ENCODE results near the gene TAF11.
"Not testable (repeated sequence)": the region's sequence is repeated elsewhere in the genome, so short reads cannot be mapped to it uniquely, and the experiment has no call there.

Gene TAF11

DNA sequence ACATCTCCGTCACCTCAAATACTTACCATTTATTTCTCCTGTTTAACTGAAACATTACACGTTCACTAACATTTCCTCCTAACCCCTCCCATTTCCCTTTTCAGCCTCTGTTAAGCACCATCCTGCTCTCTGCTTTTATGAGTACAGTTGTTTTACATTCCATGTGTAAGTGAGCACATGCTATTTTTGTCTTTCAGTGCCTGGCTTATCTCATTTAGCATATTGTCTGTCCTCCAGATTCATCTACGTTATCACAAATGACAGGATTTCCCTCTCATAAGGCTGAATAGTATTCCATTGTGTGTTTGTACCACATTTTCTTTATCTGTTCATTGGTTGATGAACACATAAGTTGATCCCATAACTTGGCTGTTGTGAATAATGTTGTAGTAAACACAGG, 22.7 kb downstream of the TAF11 start:
- DNase-seq (ENCODE audit: low read depth in 2 of 2) = no peak

DNA sequence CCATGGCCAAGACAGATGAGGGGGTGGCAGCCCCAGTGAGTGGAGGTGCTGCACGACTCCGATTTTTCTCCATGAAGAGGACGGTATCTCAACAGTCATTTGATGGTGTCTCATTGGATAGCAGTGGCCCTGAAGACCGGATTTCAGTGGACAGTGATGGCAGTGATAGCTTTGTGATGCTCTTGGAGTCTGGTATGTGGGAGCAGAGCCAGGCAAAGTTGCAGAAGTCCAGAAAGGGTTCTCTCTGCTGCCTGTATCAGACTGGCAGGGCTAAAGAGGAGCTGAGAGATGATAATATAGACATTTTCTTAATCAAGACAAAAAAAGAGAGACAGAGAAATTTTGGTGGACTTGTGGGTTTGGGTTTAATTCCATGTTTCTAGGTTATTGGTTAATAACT, 23.8 kb downstream of the TAF11 start:
- no peak for DNase-seq (ENCODE audit: low read depth in 2 of 2)

DNA sequence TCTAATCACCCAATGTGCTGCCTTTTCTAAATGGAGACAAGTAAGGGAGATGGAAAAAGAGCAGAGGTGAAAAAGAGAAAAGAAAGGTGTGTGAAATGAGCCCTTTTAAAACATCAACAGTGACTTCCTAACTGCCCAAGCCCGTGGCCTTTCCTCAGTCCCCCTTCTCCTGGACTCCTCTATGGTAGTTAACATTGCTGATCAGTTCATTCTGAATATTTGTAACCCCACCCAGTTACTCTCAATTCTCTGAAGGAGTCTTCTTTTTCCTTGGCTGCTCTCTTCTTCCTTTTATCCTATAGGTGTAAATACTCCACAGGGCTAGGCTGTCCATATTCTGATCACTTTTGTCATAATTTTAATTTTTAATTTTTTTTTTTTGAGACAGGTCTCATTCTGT, 27.1 kb downstream of the TAF11 start:
- DNase-seq (ENCODE audit: low read depth in 2 of 2) = no peak

DNA sequence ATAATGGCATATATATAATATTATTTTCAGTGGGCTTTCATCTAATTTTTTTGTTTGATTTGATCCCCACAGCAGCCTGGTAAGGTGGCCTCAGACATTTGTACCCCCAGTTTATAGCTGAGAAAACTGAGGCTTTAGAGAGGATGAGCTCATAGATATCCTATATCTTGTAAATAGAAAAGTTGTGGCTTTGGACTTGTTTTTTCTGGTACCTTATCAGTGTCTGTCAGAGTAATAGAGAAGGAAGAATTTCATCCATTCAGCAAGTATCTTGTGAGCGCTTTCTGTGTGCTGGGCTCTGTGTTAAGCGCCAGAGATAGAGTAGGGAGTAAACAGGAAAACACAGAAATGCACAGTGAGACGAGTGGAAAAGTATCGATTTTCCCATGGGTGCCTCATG, 27.9 kb downstream of the TAF11 start:
- no peak for DNase-seq (ENCODE audit: low read depth in 2 of 2)

DNA sequence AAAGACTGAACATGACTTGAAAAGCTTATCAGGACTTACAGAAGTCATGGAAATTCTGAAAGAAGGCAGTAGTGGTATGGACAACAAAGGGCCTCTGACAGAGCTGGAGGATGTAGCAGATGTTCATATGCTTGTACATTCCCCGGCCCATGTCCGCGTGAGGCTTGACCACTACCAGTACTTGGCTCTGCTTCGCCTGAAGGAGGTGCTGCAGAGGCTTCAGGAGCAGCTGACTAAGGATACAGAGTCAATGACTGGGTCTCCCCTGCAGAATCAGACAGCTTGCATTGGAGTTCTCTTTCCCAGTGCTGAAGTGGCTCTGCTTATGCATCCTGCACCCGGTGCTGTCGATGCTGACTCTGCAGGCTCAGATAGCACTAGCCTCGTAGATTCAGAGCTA, 29.2 kb downstream of the TAF11 start:
- no peak for DNase-seq (ENCODE audit: low read depth in 2 of 2)

DNA sequence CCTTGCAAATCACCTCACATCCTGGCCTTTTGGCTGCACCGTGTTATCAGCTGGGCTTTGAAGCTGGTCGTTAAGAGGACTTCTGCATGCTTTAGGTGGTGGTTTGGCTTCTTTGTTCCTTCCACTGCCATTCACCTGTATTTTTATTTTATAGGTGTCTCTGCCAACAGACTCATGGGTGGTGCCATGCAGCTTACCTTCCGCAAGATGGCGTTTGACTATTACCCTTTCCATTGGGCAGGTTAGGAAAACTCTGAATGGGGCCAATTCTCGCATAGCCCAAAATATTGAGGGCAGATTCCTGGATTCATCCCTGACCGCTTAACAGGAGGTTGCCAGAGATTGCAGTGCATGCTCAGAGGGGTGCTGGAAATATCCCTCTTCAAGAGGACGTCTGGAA, 32.4 kb downstream of the TAF11 start:
- DNase-seq (ENCODE audit: low read depth in 2 of 2) = no peak

DNA sequence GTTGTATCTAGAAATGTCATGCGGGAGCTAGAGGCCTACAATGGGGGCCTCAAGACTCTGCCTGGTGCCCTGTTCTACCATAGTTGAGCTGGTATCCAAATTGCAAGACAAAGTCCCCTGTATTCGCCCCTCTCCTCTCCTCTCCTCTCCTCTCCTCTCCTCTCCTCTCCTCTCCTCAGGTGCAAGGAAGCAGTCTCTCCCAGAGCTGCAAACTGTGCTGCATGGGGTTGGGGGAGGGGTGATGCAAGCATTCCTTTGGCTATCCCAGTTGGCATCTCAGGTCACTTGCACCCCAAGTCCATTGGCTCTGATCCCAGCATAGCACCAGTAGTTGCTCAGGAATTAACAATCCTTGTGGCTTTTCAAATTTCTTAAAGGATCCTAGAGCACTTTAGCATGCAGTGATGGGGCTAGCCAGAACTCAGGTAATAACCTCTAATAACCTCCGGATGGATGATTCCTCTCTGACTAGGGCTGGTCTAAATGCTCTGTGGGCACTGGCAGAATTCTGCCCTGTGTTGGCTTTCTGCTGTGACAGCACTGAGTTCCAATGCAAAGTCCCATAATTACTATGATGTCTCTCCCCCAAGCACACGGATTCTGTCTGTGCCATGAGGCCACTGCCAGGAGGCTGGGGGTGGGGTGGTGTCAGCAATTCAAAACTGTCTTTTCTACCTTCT, 35.3 kb downstream of the TAF11 start:
- DNase-seq (ENCODE audit: low read depth in 2 of 2) = no peak

DNA sequence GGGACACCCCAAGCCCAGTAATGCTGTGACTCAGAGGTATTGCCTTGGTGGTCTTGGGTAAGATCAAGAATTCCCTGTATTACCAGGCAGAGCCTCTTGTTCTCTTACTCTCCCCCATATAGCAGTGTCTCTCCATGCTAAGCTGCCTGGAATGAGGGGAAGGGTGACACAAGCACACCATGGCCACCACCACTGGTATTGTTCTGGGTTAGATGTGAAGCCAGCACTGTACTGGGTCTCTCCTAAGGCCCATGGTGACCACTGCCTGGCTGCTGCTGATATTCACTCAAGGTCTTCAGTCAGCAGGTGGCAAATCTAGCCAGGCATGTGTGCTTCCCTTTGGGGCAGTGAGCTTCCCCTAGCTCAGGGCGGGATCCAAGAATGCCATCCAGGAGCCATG, 36.5 kb downstream of the TAF11 start:
- DNase-seq (ENCODE audit: low read depth in 2 of 2) = no peak

DNA sequence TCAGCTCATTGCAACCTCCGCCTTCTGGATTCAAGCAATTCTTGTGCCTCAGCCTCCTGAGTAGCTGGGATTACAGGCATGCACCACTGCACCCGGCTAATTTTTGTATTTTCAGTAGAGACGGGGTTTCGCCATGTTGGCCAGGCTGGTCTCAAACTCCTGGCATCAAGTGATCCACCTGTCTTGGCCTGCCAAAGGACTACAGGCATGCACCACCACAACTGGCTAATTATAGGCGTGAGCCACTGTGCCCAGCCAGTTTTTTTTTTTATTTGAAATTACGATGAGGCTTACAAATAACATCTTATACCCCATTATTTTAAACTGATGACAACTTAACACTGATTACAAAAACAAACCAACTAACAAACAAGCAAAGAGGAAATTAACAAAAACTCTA, 38.8 kb downstream of the TAF11 start:
- not testable (repeated sequence) for DNase-seq (ENCODE audit: low read depth in 2 of 2)

DNA sequence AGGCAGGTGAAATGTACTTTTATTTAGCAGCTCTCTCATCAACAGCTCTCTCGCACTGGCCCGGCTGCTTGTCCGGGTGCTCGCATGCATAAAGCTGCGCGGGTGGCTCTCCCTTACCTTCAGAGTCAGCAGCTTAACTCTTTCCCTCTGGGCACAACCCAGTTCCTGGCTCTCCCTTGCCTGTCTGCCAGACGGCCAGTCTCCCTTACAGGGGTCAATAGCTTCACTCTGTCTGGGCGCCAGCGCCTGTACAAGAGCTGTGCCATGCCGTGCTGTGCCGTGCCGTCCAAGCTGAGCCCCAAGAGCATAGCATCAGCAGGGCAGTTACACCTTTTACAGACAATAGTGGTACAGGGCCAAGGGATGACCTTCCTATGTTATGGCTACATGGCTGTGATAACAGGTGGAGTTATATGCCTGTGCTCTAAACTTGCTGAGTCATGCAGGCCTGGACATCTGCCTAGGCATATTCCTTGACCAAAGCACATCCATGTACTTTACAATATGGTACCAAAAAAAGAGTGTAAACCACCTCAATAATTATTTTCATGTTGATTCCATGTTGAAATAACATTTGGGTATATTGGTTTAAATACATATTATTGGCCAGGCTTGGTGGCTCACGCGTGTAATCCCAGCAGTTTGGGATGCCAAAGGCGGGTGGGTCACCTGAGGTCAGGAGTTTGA, 48.0 kb downstream of the TAF11 start:
- no peak for DNase-seq (ENCODE audit: low read depth in 2 of 2)

DNA sequence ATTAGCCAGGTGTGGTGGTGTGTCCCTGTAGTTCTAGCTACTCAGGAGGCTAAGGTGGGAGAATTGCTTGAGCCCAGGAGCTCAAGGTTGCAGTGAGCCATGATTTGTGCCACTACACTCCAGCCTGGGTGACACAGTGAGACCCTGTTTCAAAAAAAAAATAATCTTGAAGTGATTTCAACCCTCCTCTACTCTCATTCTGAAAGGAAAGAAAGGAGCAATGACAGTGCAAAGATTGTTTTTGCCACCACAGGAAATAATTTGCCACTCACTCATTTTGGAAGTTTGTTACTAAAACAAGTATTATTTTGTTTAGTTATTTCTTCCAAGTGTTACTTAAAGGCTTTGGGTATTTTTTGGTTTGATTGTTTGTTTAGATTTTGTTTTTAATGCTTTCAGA, 50.3 kb downstream of the TAF11 start:
- no peak for DNase-seq (ENCODE audit: low read depth in 2 of 2)

DNA sequence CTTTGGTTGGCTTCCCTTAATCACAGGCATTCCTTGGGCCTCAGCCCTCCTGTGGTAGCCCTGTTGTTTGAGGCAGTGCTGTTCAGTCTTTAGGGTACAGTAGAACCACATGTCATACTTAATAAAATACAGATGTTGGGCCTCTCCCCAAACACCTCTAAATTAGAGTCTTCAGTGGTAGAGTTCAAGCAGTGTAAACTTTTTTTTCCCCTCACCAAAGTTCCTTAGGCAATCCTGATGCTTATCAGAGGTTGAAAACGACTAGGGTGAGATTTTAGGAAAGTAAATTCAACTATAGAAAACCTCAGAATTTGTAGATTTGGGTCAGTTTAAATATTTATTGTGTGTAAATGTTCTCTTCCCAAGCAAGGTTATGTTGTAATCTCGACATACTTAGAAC, 51.4 kb downstream of the TAF11 start:
- no peak for DNase-seq (ENCODE audit: low read depth in 2 of 2)

DNA sequence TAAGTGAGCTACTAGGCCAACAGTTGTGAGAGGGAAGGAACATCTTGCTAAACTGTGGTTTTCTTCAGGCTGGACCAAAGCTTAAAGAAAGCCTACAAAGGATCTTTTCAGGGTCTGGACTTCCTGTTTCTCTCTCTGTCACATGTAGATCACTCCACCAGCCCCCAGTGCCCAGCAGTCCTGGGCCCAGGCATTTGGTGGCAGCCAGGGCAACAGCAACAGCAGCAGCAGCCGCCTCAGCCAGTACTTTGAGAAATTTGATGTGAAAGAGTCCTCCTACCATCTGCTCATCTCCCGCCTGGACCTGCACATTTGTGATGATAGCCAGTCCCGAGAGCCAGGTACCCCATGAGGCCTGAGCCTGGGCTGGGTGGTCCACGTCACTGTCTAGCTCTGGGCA, 51.8 kb downstream of the TAF11 start:
- DNase-seq (ENCODE audit: low read depth in 2 of 2) = no peak

DNA sequence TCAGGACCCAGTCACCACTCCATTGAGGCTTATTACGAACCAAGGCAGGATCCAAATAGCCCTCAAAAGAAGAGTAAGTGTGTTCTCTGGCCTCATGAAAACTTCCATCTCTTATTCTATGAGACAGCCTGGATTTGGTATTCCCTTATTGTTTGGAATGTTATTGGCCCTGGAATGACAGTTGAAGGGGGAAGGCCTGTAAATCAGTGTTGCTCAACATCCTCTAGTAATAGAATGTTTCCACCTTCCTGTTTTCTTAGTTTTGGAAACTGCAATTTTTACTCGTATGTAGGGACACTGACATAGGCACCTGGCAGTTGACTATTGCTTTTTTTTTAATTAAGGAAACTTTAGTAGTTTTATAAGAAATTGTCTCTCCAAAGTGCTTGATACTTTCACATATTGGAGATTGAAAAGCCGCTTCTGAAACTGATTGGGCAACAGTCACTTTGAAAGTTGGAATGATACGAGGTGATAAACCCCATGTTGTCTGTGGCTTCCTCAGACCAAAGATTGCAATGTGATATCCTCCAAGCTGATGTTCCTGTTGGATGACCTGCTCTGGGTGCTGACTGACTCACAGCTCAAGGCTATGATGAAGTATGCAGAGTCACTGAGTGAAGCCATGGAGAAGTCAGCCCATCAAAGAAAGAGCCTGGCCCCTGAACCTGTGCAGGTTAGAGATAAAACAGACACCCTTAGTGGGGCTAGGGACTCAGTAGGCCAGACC, 52.9 kb downstream of the TAF11 start:
- DNase-seq (ENCODE audit: low read depth in 2 of 2) = no peak

DNA sequence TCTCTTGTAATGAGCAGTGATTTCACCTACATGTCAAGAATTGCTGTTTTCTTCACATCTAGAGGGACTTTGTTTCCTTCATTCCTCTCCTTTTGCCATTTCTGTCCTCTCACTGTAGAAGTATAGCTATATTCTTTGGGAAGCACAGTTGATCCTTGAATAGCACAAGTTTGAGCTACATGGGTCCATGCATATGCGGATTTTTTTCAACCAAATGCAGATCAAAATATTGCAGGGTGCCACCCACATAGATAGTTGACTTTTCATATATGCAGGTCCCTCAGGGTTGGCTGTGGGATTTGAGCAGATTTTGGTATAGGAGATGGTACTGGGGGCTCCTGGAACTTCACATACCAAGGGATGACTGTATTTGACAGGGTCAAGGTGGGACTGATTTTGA, 54.9 kb downstream of the TAF11 start:
- DNase-seq (ENCODE audit: low read depth in 2 of 2) = no peak

DNA sequence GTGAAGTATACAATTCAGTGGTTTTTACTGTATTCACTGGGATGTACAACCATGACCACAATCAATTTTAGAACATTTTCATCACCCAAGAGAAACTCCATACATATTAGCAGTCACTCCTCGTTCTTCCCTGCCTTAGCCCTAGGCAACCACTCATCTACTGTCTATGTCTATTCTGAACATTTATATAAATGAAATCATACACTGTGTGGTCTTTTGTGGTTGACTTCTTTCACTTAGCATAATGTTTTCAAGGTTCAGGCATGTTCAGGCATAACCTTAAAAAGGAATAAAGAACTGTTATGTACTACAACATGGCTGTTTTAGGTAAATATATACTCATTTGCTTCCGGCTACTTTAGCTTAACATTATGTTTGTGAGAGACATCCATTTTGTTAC, 58.7 kb downstream of the TAF11 start:
- DNase-seq (ENCODE audit: low read depth in 2 of 2) = no peak
